OCI-LY1 (cell line): Measurements from ENCODE around the gene LENG1.

Experiments
- H2AFZ ChIP-seq: fragments of 200-600 bp; sonication (generic), shearing (Covaris generic); 2 replicates; pipeline ENCODE4 v1.6.0; 2014; ENCODE audit warnings: antibody characterized with exemption, mild to moderate bottlenecking, low read length
- H3F3A ChIP-seq: fragments of 200-600 bp; sonication (generic), shearing (Covaris generic); 2 replicates; pipeline ENCODE4 v1.6.0; 2014; ENCODE audit warnings: mild to moderate bottlenecking, antibody characterized with exemption, low read length, moderate library complexity; ENCODE audit not compliant: insufficient read depth
- H3K27ac ChIP-seq: fragments of 200-600 bp; sonication (generic); 2 replicates; pipeline ENCODE4 v1.5.1; 2014; ENCODE audit warnings: low read length, mixed run types, mild to moderate bottlenecking, low read depth; ENCODE audit not compliant: poor library complexity, severe bottlenecking
- H3K27me3 ChIP-seq: fragments of 200-600 bp; sonication (generic); 2 replicates; pipeline ENCODE4 v1.6.0; 2014; ENCODE audit warnings: antibody characterized with exemption, mild to moderate bottlenecking, low read length, moderate library complexity; ENCODE audit not compliant: insufficient read depth
- H3K36me3 ChIP-seq: fragments of 200-600 bp; sonication (generic); 2 replicates; pipeline ENCODE4 v1.6.1; 2014; ENCODE audit warnings: mild to moderate bottlenecking, antibody characterized with exemption, low read length, moderate library complexity, mixed read lengths; ENCODE audit not compliant: insufficient read depth
- H3K4me1 ChIP-seq: fragments of 200-600 bp; sonication (generic); 2 replicates; pipeline ENCODE4 v1.5.1; 2014; ENCODE audit warnings: mild to moderate bottlenecking, low read length, moderate library complexity; ENCODE audit not compliant: insufficient read depth, severe bottlenecking
- H3K4me2 ChIP-seq: fragments of 200-600 bp; sonication (generic), shearing (Covaris generic); 2 replicates; pipeline ENCODE4 v1.6.1; 2014; ENCODE audit warnings: low read length
- H3K4me3 ChIP-seq: fragments of 200-600 bp; sonication (generic); 2 replicates; pipeline ENCODE4 v1.5.1; 2014; ENCODE audit warnings: low read length, low read depth, mild to moderate bottlenecking, mixed read lengths; ENCODE audit not compliant: poor library complexity, severe bottlenecking
- H3K79me2 ChIP-seq: fragments of 200-600 bp; shearing (Covaris generic); 2 replicates; pipeline ENCODE4 v1.6.1; 2016; ENCODE audit warnings: mixed run types, low read length, mixed read lengths; ENCODE audit not compliant: insufficient read depth
- H3K9ac ChIP-seq: fragments of 200-600 bp; sonication (generic), shearing (Covaris generic); 2 replicates; pipeline ENCODE4 v1.6.1; 2014; ENCODE audit warnings: mild to moderate bottlenecking, low read length, mixed read lengths
- H3K9me2 ChIP-seq: fragments of 200-600 bp; sonication (generic), shearing (Covaris generic); 2 replicates; pipeline ENCODE4 v1.6.1; 2014; ENCODE audit warnings: low read depth, mild to moderate bottlenecking, low read length, mixed read lengths
- H3K9me3 ChIP-seq: fragments of 200-600 bp; shearing (Covaris generic); 2 replicates; pipeline ENCODE4 v1.6.1; 2014; ENCODE audit warnings: low read length, mixed read lengths
- H4K20me1 ChIP-seq: fragments of 200-600 bp; sonication (generic), shearing (Covaris generic); 2 replicates; pipeline ENCODE4 v1.6.0; 2016; ENCODE audit warnings: mild to moderate bottlenecking, low read length; ENCODE audit not compliant: insufficient read depth
- EZH2 ChIP-seq: fragments of 200-600 bp; sonication (generic), shearing (Covaris generic); IDR thresholded peaks from 2 replicates; pipeline ENCODE4 v1.8.0; 2017; ENCODE audit warnings: borderline replicate concordance, mixed run types, mild to moderate bottlenecking, antibody characterized with exemption, low read length, moderate library complexity, mixed read lengths
- TF ChIP-seq, protein P1 (sequence below): fragments of 200-600 bp; sonication (generic), shearing (Covaris generic); IDR thresholded peaks from 2 replicates; pipeline ENCODE4 v1.5.1; 2017; ENCODE audit warnings: mild to moderate bottlenecking, antibody characterized with exemption, low read length, moderate library complexity, mixed read lengths

Gene LENG1

DNA sequence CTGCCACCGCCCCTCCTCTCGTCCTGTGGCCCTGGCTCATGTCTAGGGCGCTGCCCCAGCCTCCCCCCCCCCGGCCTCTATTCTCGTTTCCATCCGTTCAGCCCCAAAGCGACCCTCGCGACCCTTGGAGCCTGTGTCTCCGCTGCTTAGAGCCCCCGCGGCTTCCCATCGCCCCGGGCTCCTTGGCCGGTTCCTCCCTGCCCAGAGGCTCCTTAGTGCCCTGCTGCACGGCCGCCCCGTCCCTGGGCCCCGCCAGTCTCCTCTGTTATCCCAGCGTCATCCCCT, 31.1 kb downstream of the LENG1 start:
- Histone ChIP-seq H4K20me1 (no peaks in the 10 kb centered on the region), H3K9ac (no peak overlapping the region), H2AFZ (no peak overlapping the region), H3K9me3 (no peaks in the 10 kb centered on the region), H3K9me2 (no peaks in the 10 kb centered on the region), H3K4me1 (no peaks in the 10 kb centered on the region), H3K36me3 (peaks cover 76% of the 10 kb centered on the region), H3K4me2 (no peak overlapping the region), H3K27me3 (no peaks in the 10 kb centered on the region), H3K79me2 (no peaks in the 10 kb centered on the region), H3F3A (no peaks in the 10 kb centered on the region), H3K4me3 (no peak overlapping the region), H3K27ac (no peak overlapping the region)
- no peak for TF ChIP-seq EZH2
- TF ChIP-seq, protein P1, sequence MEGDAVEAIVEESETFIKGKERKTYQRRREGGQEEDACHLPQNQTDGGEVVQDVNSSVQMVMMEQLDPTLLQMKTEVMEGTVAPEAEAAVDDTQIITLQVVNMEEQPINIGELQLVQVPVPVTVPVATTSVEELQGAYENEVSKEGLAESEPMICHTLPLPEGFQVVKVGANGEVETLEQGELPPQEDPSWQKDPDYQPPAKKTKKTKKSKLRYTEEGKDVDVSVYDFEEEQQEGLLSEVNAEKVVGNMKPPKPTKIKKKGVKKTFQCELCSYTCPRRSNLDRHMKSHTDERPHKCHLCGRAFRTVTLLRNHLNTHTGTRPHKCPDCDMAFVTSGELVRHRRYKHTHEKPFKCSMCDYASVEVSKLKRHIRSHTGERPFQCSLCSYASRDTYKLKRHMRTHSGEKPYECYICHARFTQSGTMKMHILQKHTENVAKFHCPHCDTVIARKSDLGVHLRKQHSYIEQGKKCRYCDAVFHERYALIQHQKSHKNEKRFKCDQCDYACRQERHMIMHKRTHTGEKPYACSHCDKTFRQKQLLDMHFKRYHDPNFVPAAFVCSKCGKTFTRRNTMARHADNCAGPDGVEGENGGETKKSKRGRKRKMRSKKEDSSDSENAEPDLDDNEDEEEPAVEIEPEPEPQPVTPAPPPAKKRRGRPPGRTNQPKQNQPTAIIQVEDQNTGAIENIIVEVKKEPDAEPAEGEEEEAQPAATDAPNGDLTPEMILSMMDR, result no peak

DNA sequence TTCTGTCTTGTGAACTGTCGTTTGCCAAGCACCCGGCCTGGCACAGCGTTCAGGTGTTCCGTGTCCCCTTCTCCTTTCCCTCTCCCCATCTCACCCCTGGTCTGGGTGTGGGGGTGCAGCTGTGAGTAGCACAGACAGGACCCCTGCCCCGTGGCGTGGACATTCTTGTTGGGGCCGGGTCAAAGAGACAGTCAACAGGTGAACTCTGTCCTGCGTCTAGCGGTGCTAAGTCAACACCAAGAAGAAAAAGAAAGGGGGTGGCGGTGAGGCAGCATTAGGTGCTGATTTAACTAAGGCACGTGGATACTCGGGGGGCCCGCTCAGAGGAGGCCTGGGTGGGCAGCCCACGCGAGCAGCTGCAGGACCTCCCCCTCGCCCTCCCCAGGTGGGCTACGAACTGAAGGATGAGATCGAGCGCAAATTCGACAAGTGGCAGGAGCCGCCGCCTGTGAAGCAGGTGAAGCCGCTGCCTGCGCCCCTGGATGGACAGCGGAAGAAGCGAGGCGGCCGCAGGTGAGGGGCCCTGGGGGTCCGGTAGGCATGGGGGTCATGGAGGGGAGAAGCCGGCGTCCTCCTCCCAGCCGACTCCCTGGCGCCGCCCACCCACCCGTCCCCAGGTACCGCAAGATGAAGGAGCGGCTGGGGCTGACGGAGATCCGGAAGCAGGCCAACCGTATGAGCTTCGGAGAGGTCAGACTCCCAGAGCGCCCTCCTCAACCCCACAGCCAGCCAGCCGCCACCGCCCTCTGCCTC, 31.7 kb downstream of the LENG1 start:
- H3K79me2 ChIP-seq, result no peaks in the 10 kb centered on the region
- H3K36me3 ChIP-seq, result peaks cover 79% of the 10 kb centered on the region

DNA sequence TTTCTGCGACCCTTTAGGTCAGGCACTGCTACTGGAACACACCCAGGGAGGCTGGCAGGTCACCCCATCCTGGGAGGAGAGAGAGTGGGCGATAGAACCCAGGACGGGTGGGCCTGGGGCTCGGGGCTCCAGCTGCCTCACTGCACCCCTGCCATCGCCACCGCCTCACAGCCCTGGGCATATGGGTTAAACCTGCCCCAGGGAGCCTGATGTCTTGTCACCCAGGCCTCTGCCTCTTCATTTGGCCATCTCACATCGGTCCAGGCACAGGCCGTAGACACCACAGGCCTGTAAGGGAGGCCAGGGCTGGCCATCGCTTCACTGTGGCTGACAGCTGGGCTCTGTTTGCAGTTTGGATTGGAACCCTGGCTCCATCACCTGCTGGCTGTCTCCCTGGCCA, 33.8 kb downstream of the LENG1 start:
- H3K79me2 ChIP-seq, result no peaks in the 10 kb centered on the region
- no peak overlapping the region for H3K4me2 ChIP-seq
- H3K36me3 ChIP-seq, result peaks cover 83% of the 10 kb centered on the region
- no peak overlapping the region for H3K4me3 ChIP-seq
- H2AFZ ChIP-seq, result no peak overlapping the region
- no peak overlapping the region for H3K9ac ChIP-seq
- no peak for TF ChIP-seq EZH2
- TF ChIP-seq, protein P1, result no peak
- H3K9me2 ChIP-seq, result no peaks in the 10 kb centered on the region
- no peaks in the 10 kb centered on the region for H3K27me3 ChIP-seq
- H3F3A ChIP-seq, result no peaks in the 10 kb centered on the region
- H3K9me3 ChIP-seq, result no peaks in the 10 kb centered on the region
- H4K20me1 ChIP-seq, result no peaks in the 10 kb centered on the region
- no peak overlapping the region for H3K27ac ChIP-seq
- H3K4me1 ChIP-seq, result no peaks in the 10 kb centered on the region

More for the DNA sequence above, 31.7 kb downstream of the LENG1 start:
- H3K4me1 ChIP-seq, result no peaks in the 10 kb centered on the region
- H3K9ac ChIP-seq, result no peak overlapping the region
- TF ChIP-seq, protein P1, result no peak
- TF ChIP-seq EZH2, result no peak
- H3K4me2 ChIP-seq, result no peak overlapping the region
- no peak overlapping the region for H3K4me3 ChIP-seq
- no peak overlapping the region for H3K27ac ChIP-seq
- H3F3A ChIP-seq, result no peaks in the 10 kb centered on the region
- no peaks in the 10 kb centered on the region for H4K20me1 ChIP-seq
- no peaks in the 10 kb centered on the region for H3K9me2 ChIP-seq
- no peak overlapping the region for H2AFZ ChIP-seq
- no peaks in the 10 kb centered on the region for H3K27me3 ChIP-seq
- no peaks in the 10 kb centered on the region for H3K9me3 ChIP-seq
